Urinary bladder (tissue), 4 donors: ENCODE measurements around the gene PTCH1. TPM values are rescaled to one million over a fixed set of nuclear protein-coding genes. Genes with fewer than 3 reads are reported as not detected.

ENCODE experiments used
- DNase-seq: peaks from one replicate; pipeline ENCODE4 v3.0.0-alpha.2; 2015; ENCODE audit errors: extremely low spot score
- H3K27ac ChIP-seq: one replicate; pipeline ENCODE4 v1.5.1; 2013; ENCODE audit warnings: low read depth, mild to moderate bottlenecking, moderate library complexity
- H3K36me3 ChIP-seq: one replicate; pipeline ENCODE4 v1.6.1; 2013; ENCODE audit warnings: mild to moderate bottlenecking, moderate library complexity; ENCODE audit not compliant: insufficient read depth
- H3K4me1 ChIP-seq: one replicate; pipeline ENCODE4 v1.6.1; 2013; ENCODE audit warnings: mild to moderate bottlenecking, moderate library complexity; ENCODE audit not compliant: insufficient read depth
- H3K4me3 ChIP-seq: one replicate; pipeline ENCODE4 v1.5.1; 2013; ENCODE audit warnings: low read depth, low read length
- WGBS: extraction: QIAGEN DNeasy Blood & Tissue Kit; methylation state at CpG from one replicate; pipeline ENCODE4 v1.1.7; 2013; 5-methylcytosine and 5-hydroxymethylcytosine counted together
- polyA plus RNA-seq: library from polyadenylated mRNA; stranded (reverse); fragments of 200-250 nt; gene quantifications from one replicate; pipeline ENCODE4 v1.2.3, GENCODE V29; 2013
- total RNA-seq: library from RNA; depleted of rRNA; stranded (reverse); fragments of >200 nt; gene quantifications from one replicate; pipeline ENCODE4 v1.2.3, GENCODE V29; 2014
- donor health status: healthy with polysubstance abuse.
- donor health status: healthy.

PTCH1 gene
- total and polyA plus RNA-seq, 2 donors: 30.1 to 48.0 TPM

GRCh38 chr9:95499046-95499676 is 17.6 kb downstream of the PTCH1 start:
- H3K27ac ChIP-seq: no peak overlapping the region
- H3K4me3 ChIP-seq: no peak overlapping the region
- 68% methylated on average over 6 of the region's 6 CpGs for WGBS
- peaks cover 6% of the 10 kb centered on the region for H3K4me1 ChIP-seq
- peaks cover 3% of the 10 kb centered on the region for H3K36me3 ChIP-seq
- no peak for DNase-seq

GRCh38 chr9:95498641-95499040 is 18.1 kb downstream of the PTCH1 start:
- peaks cover 3% of the 10 kb centered on the region for H3K36me3 ChIP-seq
- no peak overlapping the region for H3K4me3 ChIP-seq
- DNase-seq: no peak
- peaks cover 6% of the 10 kb centered on the region for H3K4me1 ChIP-seq
- peak overlapping the region; percentile 45 for H3K27ac ChIP-seq
- 38% methylated on average over 4 of the region's 4 CpGs for WGBS

GRCh38 chr9:95497772-95498171 is 19.0 kb downstream of the PTCH1 start:
- DNase-seq: no peak
- Histone ChIP-seq H3K36me3 (peaks cover 3% of the 10 kb centered on the region), H3K27ac (no peak overlapping the region), H3K4me1 (peaks cover 6% of the 10 kb centered on the region), H3K4me3 (no peak overlapping the region)
- WGBS: 25% methylated on average over 3 of the region's 3 CpGs

GRCh38 chr9:95496687-95497086 is 20.1 kb downstream of the PTCH1 start:
- H3K27ac ChIP-seq: no peak overlapping the region
- no peak for DNase-seq
- WGBS: 44% methylated on average over 2 of the region's 2 CpGs
- H3K4me1 ChIP-seq: peaks cover 6% of the 10 kb centered on the region
- no peak overlapping the region for H3K4me3 ChIP-seq
- H3K36me3 ChIP-seq: no peaks in the 10 kb centered on the region

GRCh38 chr9:95495961-95496360 is 20.8 kb downstream of the PTCH1 start:
- WGBS: 66% methylated on average over 12 of the region's 12 CpGs
- DNase-seq: no peak
- H3K4me1 ChIP-seq: peaks cover 6% of the 10 kb centered on the region
- no peaks in the 10 kb centered on the region for H3K36me3 ChIP-seq
- no peak overlapping the region for H3K4me3 ChIP-seq
- no peak overlapping the region for H3K27ac ChIP-seq

GRCh38 chr9:95495529-95495928 is 21.2 kb downstream of the PTCH1 start:
- 58% methylated on average over 3 of the region's 3 CpGs for WGBS
- H3K4me1 ChIP-seq: peaks cover 6% of the 10 kb centered on the region

GRCh38 chr9:95494416-95495371 is 22.1 kb downstream of the PTCH1 start:
- no peak overlapping the region for H3K4me3 ChIP-seq
- no peak for DNase-seq
- peak overlapping the region; percentile 12 for H3K27ac ChIP-seq
- no peaks in the 10 kb centered on the region for H3K36me3 ChIP-seq
- peaks cover 6% of the 10 kb centered on the region for H3K4me1 ChIP-seq
- WGBS: 53% methylated on average over 29 of the region's 29 CpGs

More at GRCh38 chr9:95495529-95495928, 21.2 kb downstream of the PTCH1 start:
- H3K36me3 ChIP-seq: no peaks in the 10 kb centered on the region
- no peak for DNase-seq
- H3K27ac ChIP-seq: peak overlapping the region; percentile 43
- H3K4me3 ChIP-seq: no peak overlapping the region

GRCh38 chr9:95494022-95494415 is 22.8 kb downstream of the PTCH1 start:
- DNase-seq: no peak
- H3K27ac ChIP-seq: no peak overlapping the region
- WGBS: 76% methylated on average over 26 of the region's 26 CpGs
- no peaks in the 10 kb centered on the region for H3K36me3 ChIP-seq
- peaks cover 4% of the 10 kb centered on the region for H3K4me1 ChIP-seq
- H3K4me3 ChIP-seq: no peak overlapping the region

GRCh38 chr9:95493402-95493801 is 23.4 kb downstream of the PTCH1 start:
- Histone ChIP-seq H3K36me3 (no peaks in the 10 kb centered on the region), H3K4me3 (no peak overlapping the region), H3K27ac (no peak overlapping the region), H3K4me1 (peaks cover 4% of the 10 kb centered on the region)
- no peak for DNase-seq
- WGBS: 78% methylated on average over 5 of the region's 5 CpGs

- Histone ChIP-seq H3K4me3 (no peak overlapping the region), H3K27ac (no peak overlapping the region), H3K4me1 (no peaks in the 10 kb centered on the region), H3K36me3 (no peaks in the 10 kb centered on the region)
- WGBS: 67% methylated on average over 8 of the region's 8 CpGs
- no peak for DNase-seq
Observed at GRCh38 chr9:95491543-95492320, 25.0 kb downstream of the PTCH1 start.

GRCh38 chr9:95488954-95489353 is 27.8 kb downstream of the PTCH1 start:
- Histone ChIP-seq H3K36me3 (no peaks in the 10 kb centered on the region), H3K4me3 (no peak overlapping the region), H3K27ac (no peak overlapping the region), H3K4me1 (peaks cover 2% of the 10 kb centered on the region)
- DNase-seq: no peak
- 70% methylated on average over 5 of the region's 5 CpGs for WGBS

- Histone ChIP-seq H3K27ac (peak overlapping the region; percentile 60), H3K36me3 (no peaks in the 10 kb centered on the region), H3K4me1 (peaks cover 2% of the 10 kb centered on the region), H3K4me3 (no peak overlapping the region)
- 83% methylated on average over 5 of the region's 5 CpGs for WGBS
- no peak for DNase-seq
Observed at GRCh38 chr9:95486318-95486717, 30.5 kb downstream of the PTCH1 start.

- DNase-seq: no peak
- Histone ChIP-seq H3K36me3 (no peaks in the 10 kb centered on the region), H3K4me3 (no peak overlapping the region), H3K4me1 (peaks cover 2% of the 10 kb centered on the region), H3K27ac (peak overlapping the region; percentile 57)
- WGBS: 39% methylated on average over 3 of the region's 3 CpGs
Observed at GRCh38 chr9:95484225-95484624, 32.5 kb downstream of the PTCH1 start.
